ENCODE measurements around the gene HERC2.
"Not testable (repeated sequence)": the region's sequence is repeated elsewhere in the genome, so short reads cannot be mapped to it uniquely, and the experiment has no call there.

The HERC2 gene

GRCh38 chr15:28281876-28282275 is 40.1 kb downstream of the HERC2 start:
- no peak overlapping the region for H3K27ac ChIP-seq
- DNase-seq (ENCODE audit: low read depth, low spot score): no peak

GRCh38 chr15:28274635-28275034 is 47.3 kb downstream of the HERC2 start:
- no peak overlapping the region for H3K27ac ChIP-seq
- no peak for DNase-seq (ENCODE audit: low read depth, low spot score)

GRCh38 chr15:28273873-28274610 is 47.9 kb downstream of the HERC2 start:
- DNase-seq (ENCODE audit: low read depth, low spot score): no peak
- H3K27ac ChIP-seq: no peak overlapping the region

- no peak for DNase-seq (ENCODE audit: low read depth, low spot score)
Measured at GRCh38 chr15:28273468-28273867, 48.5 kb downstream of the HERC2 start.

GRCh38 chr15:28272587-28272986 is 49.4 kb downstream of the HERC2 start:
- no peak for DNase-seq (ENCODE audit: low read depth, low spot score)
- no peak overlapping the region for H3K27ac ChIP-seq

More at GRCh38 chr15:28273468-28273867, 48.5 kb downstream of the HERC2 start:
- H3K27ac ChIP-seq: no peak overlapping the region

GRCh38 chr15:28271697-28272260 is 50.2 kb downstream of the HERC2 start:
- H3K27ac ChIP-seq: no peak overlapping the region
- no peak for DNase-seq (ENCODE audit: low read depth, low spot score)

GRCh38 chr15:28269097-28269496 is 52.9 kb downstream of the HERC2 start:
- H3K27ac ChIP-seq: no peak overlapping the region
- peak; percentile 3 for DNase-seq (ENCODE audit: low read depth, low spot score)

GRCh38 chr15:28267727-28268126 is 54.3 kb downstream of the HERC2 start:
- no peak for DNase-seq (ENCODE audit: low read depth, low spot score)
- H3K27ac ChIP-seq: no peak overlapping the region

- DNase-seq (ENCODE audit: low read depth, low spot score): no peak
- no peak overlapping the region for H3K27ac ChIP-seq
Measured at GRCh38 chr15:28265334-28266019, 56.5 kb downstream of the HERC2 start.

- DNase-seq (ENCODE audit: low read depth, low spot score): no peak
- H3K27ac ChIP-seq: no peak overlapping the region
Measured at GRCh38 chr15:28264166-28264565, 57.8 kb downstream of the HERC2 start.

GRCh38 chr15:28262438-28262837 is 59.5 kb downstream of the HERC2 start:
- no peak for DNase-seq (ENCODE audit: low read depth, low spot score)
- H3K27ac ChIP-seq: no peak overlapping the region

- DNase-seq (ENCODE audit: low read depth, low spot score): no peak
- no peak overlapping the region for H3K27ac ChIP-seq
Measured at GRCh38 chr15:28260722-28261121, 61.3 kb downstream of the HERC2 start.

- no peak for DNase-seq (ENCODE audit: low read depth, low spot score)
- no peak overlapping the region for H3K27ac ChIP-seq
Measured at GRCh38 chr15:28260317-28260716, 61.7 kb downstream of the HERC2 start.

GRCh38 chr15:28255965-28256364 is 66.0 kb downstream of the HERC2 start:
- no peak for DNase-seq (ENCODE audit: low read depth, low spot score)
- H3K27ac ChIP-seq: no peak overlapping the region

- no peak overlapping the region for H3K27ac ChIP-seq
- no peak for DNase-seq (ENCODE audit: low read depth, low spot score)
Measured at GRCh38 chr15:28252831-28253230, 69.1 kb downstream of the HERC2 start.

GRCh38 chr15:28246605-28247004 is 75.4 kb downstream of the HERC2 start:
- no peak for DNase-seq (ENCODE audit: low read depth, low spot score)
- no peak overlapping the region for H3K27ac ChIP-seq

GRCh38 chr15:28243901-28244300 is 78.1 kb downstream of the HERC2 start:
- H3K27ac ChIP-seq: no peak overlapping the region
- no peak for DNase-seq (ENCODE audit: low read depth, low spot score)

- no peak overlapping the region for H3K27ac ChIP-seq
- no peak for DNase-seq (ENCODE audit: low read depth, low spot score)
Measured at GRCh38 chr15:28243399-28243798, 78.6 kb downstream of the HERC2 start.

GRCh38 chr15:28238296-28238695 is 83.7 kb downstream of the HERC2 start:
- not testable (repeated sequence) for DNase-seq (ENCODE audit: low read depth, low spot score); H3K27ac ChIP-seq

- not testable (repeated sequence) for H3K27ac ChIP-seq; DNase-seq (ENCODE audit: low read depth, low spot score)
Measured at GRCh38 chr15:28231743-28232142, 90.2 kb downstream of the HERC2 start.

GRCh38 chr15:28231336-28231735 is 90.6 kb downstream of the HERC2 start:
- not testable (repeated sequence) for H3K27ac ChIP-seq; DNase-seq (ENCODE audit: low read depth, low spot score)

All from epithelial cell of prostate (primary cell).